DMS53 (cell line): ENCODE results near the gene KIZ.

Experiments used
- DNase-seq: peaks from one replicate; lab custom pipeline; 2025; lab: John Stamatoyannopoulos, UW

Gene KIZ

DNA sequence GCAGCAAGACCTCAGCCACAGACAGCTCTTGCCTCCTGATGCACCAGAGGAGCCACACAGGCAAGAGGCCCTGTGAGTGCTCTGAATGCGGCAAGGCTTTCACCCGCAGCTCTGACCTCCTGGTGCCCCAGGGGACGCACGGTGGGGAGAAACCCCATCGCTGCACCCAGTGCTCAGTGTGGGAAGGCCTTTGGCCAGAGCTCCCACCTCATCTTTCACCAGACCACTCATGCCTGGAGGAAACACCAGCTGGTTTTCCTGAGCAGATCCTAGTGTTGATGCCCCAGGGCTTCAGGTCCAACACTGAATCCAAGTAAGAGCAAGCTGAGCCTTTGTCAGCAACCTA lies 140.3 kb downstream of the KIZ start:
- DNase-seq, result no peak

DNA sequence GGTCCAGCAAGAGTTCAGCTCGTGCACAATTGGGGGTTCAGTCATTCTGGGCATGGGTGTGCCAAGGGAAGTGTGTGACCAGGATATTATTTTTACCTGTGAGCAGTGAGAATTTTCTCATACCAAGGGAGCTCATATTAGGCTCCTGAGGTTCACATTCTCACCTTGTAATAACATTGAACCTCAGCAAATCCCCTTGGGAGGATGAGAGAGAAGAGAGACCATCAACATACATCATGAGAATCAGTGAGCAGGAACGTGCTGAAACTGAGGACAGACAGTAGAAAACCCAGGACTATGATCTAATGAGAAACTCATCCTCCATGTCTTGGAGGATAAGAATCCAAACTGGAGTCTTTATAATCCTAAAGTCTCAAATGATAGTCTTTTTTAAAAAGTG lies 143.9 kb downstream of the KIZ start:
- no peak for DNase-seq

DNA sequence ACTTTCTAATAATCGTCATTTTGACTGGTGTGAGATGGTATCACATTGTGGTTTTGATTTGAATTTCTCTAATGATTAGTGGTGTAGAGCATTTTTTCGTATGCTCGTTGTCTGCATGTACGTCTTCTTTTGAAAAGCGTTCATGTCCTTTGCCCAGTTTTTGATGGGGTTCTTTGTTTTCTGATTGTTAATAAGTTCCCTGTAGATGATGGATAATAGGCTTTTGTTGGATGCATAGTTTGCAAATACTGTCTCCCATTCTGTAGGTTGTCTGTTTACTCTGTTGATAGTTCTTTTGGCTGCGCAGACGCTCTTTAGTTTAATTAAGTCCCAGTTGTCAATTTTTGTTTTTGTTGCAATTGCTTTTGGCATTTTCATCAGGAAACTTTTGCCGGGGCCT lies 144.9 kb downstream of the KIZ start:
- DNase-seq, result no peak

DNA sequence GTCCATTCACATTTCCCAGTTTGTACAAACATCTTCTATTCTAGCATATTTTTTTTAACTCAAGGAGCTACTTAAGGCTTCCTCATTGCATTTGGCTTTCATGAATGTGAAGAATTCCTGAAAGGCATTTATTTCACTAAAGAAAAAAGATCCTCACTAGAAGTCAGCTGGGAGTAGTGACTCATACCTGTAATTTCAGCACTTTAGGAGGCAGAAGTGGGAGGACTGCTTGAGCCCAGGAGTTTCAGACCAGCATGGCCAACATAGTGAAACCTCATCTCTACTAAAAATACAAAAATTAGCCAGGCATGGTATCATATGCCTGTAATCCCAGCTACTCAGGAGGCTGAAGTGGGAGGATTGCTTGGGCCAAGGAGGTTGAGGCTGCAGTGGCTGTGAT lies 146.4 kb downstream of the KIZ start:
- no peak for DNase-seq

DNA sequence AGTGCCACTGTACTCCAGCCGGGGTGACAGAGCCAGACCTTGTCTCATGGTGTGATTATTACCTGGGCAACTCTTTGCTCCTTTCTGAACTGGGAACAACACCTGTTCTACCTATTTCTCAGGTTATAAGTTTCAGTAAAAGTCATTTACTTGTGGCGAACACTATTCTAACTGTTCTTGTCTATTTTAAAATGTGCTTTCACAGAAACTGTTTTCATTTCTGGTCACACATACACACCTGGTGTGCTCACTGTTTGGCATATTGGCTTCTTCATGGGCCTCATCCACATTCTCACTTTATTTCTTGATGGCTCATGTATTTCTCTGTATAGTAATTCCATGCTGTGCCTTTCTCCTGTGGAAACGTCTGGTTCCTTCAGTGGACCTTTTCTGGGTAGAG lies 146.8 kb downstream of the KIZ start:
- DNase-seq, result no peak

DNA sequence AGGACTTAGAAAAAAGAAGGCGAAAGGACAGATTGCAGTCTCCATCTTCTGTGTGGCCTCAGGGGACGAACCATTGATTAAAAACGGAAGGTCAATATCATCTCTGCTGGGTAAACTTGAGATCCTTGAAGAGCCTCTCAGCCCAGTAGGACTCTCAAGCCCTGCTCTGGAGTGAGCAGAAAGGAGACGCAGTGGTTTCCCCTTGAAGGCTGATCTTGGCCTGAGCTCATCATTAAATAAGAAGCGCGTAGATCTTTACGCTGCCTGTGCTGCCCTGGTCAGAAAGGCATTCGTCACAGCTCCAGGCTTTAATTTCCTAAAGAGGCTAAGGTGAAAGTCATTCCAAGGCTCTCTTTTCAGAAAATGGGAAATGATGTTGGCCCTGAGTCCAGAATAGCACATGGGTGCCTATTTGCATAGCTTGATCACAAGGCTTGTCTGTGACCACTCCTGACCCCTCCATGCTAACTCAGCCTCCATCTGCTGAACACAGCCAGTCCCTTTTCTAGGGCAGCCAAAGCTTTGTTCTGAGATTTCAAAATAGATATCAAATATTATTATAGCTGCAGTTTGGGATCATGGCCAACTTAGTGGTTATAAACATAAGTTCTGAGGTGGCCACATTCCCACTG lies 148.0 kb downstream of the KIZ start:
- no peak for DNase-seq

DNA sequence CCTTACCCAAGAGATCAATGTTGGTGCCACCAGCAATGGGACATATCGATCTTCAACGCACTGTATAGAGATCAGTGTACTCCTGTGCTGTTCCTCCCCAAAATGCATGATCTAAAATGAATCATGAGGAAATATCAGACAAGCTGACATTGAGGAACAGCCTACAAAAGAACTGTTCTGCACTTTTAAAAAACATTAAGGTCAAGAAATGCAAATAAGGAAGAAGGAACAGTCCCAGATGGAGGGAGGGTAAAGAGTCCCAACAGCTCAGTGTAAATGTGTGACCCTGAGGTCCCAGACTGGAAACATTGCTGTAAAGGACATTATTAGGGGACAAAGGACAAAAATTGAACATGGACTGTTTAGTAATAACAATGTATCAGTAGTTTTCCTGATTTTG lies 152.9 kb downstream of the KIZ start:
- no peak for DNase-seq

DNA sequence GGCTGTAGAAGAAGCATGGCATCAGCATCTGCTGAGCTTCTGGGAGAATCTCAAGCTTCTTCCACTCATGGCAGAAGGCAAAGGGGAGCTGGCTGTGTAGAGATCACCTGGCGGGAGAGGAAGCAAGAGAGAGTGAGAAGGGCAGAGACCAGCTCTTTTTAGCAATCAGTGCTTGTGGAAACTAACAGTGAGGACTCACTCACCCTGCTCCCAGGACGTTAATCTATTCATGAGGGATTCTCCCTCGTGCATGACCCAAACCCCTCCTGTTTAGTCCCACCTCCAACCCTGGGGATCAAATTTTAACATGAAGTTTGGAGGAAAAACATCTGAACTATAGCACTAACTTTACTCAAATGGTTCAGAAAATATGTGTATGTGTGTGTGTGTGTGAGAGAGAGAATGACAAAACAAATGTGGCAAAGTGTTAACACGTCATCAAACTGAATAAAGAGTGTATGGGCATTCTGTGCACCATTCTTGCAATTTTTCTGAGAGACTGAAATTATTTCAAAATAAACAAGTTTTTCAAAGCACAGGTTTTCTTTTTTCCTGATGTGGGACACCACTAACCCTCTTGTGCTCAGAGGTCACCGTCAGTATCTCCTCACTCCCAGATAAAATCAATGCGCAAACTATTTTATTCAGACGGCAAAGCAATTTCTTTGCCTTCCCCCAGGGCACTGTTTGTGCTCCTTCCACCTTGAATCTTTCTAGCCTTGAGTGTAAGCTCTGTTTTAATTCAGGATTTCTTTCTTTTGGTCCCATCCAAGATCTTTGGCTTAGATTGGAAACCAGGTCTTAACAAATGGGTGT lies 154.0 kb downstream of the KIZ start:
- no peak for DNase-seq

DNA sequence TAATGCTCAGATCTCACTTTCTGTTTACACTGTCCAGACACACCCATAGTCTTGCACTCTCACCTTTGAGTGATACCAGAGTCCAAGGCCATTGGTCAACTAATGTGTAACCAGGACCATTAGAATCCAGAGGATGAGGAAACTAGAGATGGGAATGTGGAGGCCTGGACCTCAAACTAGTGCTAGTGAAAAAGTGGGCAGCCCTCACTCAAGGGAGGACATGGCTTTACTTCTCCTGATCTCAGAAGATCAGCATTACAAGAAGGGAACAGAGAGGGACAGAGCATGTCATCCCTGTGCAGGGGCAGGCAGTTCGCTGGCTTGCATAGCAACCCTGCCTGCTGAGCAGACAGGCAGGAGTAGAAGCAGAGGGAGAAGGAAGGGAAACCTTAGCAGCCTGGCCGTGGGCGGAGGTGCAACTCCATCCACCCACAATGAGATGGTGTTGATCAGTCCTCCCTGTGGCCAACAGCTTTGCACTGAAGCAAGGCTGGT lies 154.7 kb downstream of the KIZ start:
- DNase-seq, result no peak

DNA sequence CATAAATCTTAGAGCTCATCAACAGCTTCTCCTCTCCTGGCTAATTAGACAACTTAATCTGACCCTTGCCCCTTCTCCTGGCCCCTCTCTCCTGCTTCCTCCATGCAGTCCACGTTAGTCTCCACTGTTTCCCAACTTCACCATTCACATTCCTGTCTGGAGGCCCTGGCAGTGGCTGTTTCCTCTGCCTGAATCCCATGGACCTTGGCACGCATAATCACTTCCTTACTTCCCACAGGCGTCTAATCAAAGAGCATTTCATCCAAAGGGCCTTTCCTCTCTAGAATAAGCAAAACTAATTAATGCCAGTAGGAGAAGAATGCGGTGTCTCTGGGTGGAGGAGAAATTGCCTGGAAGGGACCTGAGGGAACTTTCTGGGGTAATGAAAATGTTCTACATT lies 160.9 kb downstream of the KIZ start:
- no peak for DNase-seq

DNA sequence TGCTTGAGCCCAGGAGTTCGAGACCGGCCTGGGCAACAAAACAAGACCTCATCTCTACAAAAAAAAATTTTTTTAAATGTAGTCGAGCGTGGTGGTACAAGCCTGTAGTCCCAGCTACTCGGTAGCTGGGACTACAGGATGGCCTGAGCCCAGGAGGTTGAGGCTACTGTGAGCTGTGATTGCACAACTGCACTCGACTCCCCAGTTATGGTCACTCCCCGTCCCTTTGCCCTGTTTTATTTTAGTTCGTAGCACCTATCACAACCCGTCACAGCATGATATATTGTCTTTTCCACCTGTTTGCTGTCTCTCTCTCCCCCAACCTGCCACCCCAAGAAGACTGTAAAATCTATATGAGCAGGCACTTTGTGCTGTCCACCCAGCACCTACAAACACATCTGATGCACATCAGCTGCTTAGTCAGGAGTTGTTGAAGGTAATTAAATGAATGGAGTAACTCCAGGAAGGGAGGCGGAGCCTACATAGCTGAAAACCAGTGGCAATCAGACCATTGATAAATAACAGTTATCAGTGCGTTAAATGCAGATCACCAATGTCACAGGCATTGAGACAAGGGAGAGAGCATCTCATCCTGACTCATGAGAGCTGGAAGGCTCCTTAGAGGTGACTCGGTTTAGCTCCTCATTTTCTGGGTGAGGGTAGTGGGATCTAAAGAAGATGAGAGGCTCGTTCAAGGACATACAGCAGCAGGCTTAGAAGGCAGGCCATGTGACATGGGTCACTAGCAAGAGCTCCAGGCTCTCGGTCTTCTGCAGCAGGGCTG lies 162.9 kb downstream of the KIZ start:
- DNase-seq, result no peak

DNA sequence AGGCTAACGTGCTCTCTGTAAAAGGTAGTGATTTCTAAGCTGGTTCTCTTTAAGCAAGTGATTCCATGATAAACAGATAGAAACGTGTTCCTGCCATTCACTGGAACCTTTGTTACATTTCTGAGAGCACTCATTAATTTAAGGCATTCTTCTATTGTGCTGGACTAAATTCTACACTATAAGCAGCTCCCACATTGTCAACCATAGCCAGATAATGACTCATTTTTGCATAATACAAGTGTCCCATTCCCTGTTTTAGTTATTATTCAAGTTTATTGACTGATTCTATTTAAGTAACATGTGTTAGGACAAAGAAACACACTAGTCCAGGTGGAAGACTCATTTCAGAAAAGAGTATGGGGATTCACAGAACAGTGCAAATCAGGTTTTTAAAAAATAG lies 163.8 kb downstream of the KIZ start:
- no peak for DNase-seq

DNA sequence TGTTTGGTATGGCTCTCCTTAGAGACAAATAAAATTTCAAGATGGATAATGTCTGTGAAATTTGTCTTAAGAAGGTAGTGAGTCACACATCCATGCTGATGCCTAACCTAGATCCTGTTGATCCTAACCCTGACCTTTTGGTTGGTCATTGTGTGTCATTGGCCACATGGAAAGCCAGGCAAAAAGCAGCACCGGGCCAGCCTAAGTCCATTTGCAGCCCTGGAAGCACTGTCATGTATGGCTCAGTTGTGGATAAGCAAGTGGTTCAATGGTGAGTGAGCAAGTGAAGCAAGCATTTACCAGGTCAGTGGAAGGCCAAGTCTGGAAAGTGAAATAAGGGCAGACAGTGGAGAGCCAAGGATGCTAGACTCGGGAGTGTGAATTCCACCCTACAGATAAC lies 165.1 kb downstream of the KIZ start:
- peak; percentile 27 for DNase-seq

DNA sequence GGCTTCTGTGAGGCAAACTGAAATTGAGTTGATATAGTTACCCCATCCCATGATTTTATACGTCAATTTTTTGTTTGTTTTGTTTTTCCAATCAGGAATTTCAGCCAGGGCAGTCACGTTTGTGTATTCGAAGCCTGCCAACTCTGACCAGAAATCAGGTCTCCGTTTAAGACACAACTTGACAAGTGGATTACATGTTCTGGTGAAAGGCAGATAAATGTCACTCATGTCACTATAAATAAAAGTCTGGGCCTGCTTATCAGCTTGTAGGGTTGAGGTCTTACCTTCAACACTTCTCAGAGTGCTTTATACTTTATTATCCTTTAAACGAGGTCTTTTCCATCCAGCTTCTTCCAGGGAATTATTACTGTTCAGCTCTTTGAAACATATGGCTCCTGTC lies 168.9 kb downstream of the KIZ start:
- no peak for DNase-seq
